Measurements from ENCODE around the gene DMRT1.

The DMRT1 gene

DNA sequence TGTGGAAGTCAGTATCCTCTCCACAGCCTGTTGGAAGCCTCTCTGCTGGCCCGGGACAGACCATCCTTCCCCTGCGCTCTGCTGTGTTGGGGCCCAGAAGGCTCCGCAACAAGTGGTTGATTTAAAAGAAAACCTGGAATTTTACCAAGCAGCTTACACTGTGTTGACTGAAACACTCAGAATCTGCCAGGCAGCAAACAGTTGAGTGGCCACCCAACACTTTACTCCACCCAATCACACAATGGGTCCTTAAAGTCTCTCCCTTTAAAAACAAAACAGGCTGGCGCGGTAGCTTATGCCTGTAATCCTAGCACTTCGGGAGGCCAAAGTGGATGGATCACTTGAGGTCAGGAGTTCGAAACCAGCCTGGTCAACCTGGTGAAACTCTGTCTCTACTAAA, 107.0 kb downstream of the DMRT1 start:
- no peaks in the 10 kb centered on the region for H3K9me3 ChIP-seq (ENCODE audit: control insufficient read depth, insufficient read depth, low read depth, low read length)
- TF ChIP-seq BCL11A (tag by site-specific recombination; IDR thresholded peaks at IDR 0.05; ENCODE audit: low read depth) (no peak), TSHZ1 (tag by site-specific recombination; IDR thresholded peaks at IDR 0.05; ENCODE audit: borderline replicate concordance) (no peak), REPIN1 (tag by site-specific recombination; IDR thresholded peaks at IDR 0.05; ENCODE audit: low read depth) (no peak), ZNF2 (tag by site-specific recombination; IDR thresholded peaks at IDR 0.05) (no peak), MYNN (tag by site-specific recombination; IDR thresholded peaks at IDR 0.05; ENCODE audit: borderline replicate concordance) (no peak), SETDB1 (IDR thresholded peaks at IDR 0.05; ENCODE audit: insufficient read length, low read length) (no peak)
- CTCF ChIA-PET = interaction anchor here (0.5 to 4.9 kb wide), 6 partner anchors 8 to 56 kb away, joined by 3 to 29 read pairs (median 4); no protein-coding TSS in a partner anchor

GRCh38 chr9:950139-950538, 108.6 kb downstream of the DMRT1 start:
- Histone ChIP-seq H3K9me3 (ENCODE audit: control insufficient read depth, insufficient read depth, low read depth, low read length) (no peaks in the 10 kb centered on the region), H3K36me3 (ENCODE audit: control insufficient read depth in 2 of 2, insufficient read depth in 1 of 2, low read length in 2 of 2) (no peaks in the 10 kb centered on the region), H3K4me1 (ENCODE audit: control insufficient read depth, insufficient read depth, low read length) (no peaks in the 10 kb centered on the region), H3K4me3 (ENCODE audit: low read depth, low read length) (no peak overlapping the region), H3K27ac (ENCODE audit: extremely low read depth, low read depth, low read length) (no peak overlapping the region)
- no peak for TF ChIP-seq ZNF843 (tag by site-specific recombination; IDR thresholded peaks at IDR 0.05)
- no peak for TF ChIP-seq ZNF138 (tag by site-specific recombination; IDR thresholded peaks at IDR 0.05; ENCODE audit: borderline replicate concordance)
- no peak for TF ChIP-seq ZNF324 (tag by site-specific recombination; IDR thresholded peaks at IDR 0.05)
- no peak for TF ChIP-seq ZNF529 (tag by site-specific recombination; IDR thresholded peaks at IDR 0.05; ENCODE audit: insufficient replicate concordance)
- CTCF ChIA-PET = interaction anchor here (0.9 to 4.9 kb wide), 6 partner anchors 13 to 56 kb away, joined by 3 to 29 read pairs (median 6); no protein-coding TSS in a partner anchor
- POLR2A ChIA-PET = no interaction called here

More for the DNA sequence above, 107.0 kb downstream of the DMRT1 start:
- POLR2A ChIA-PET = no interaction called here
- H3K4me3 ChIP-seq (ENCODE audit: low read depth, low read length) = no peak overlapping the region
- no peaks in the 10 kb centered on the region for H3K4me1 ChIP-seq (ENCODE audit: control insufficient read depth, insufficient read depth, low read length)
- H3K36me3 ChIP-seq (ENCODE audit: control insufficient read depth in 2 of 2, insufficient read depth in 1 of 2, low read length in 2 of 2) = no peaks in the 10 kb centered on the region
- H3K27ac ChIP-seq (ENCODE audit: extremely low read depth, low read depth, low read length) = no peak overlapping the region

GRCh38 chr9:952546-952945, 111.0 kb downstream of the DMRT1 start:
- Histone ChIP-seq H3K27ac (ENCODE audit: extremely low read depth, low read depth, low read length) (no peak overlapping the region), H3K4me1 (ENCODE audit: control insufficient read depth, insufficient read depth, low read length) (no peaks in the 10 kb centered on the region), H3K9me3 (ENCODE audit: control insufficient read depth, insufficient read depth, low read depth, low read length) (no peaks in the 10 kb centered on the region), H3K4me3 (ENCODE audit: low read depth, low read length) (no peak overlapping the region), H3K36me3 (ENCODE audit: control insufficient read depth in 2 of 2, insufficient read depth in 1 of 2, low read length in 2 of 2) (no peaks in the 10 kb centered on the region)
- ChIA-PET POLR2A (interaction anchor here (0.7 kb wide), 1 partner anchor 61 kb away, joined by 3 read pairs; no protein-coding TSS in a partner anchor), CTCF (interaction anchor here (0.7 to 2.4 kb wide), 3 partner anchors 14 to 17 kb away, joined by 3 to 7 read pairs (median 3); no protein-coding TSS in a partner anchor)
- TF ChIP-seq, protein P1, sequence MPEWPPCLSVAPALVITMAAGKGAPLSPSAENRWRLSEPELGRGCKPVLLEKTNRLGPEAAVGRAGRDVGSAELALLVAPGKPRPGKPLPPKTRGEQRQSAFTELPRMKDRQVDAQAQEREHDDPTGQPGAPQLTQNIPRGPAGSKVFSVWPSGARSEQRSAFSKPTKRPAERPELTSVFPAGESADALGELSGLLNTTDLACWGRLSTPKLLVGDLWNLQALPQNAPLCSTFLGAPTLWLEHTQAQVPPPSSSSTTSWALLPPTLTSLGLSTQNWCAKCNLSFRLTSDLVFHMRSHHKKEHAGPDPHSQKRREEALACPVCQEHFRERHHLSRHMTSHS (tag by site-specific recombination; IDR thresholded peaks at IDR 0.05) = no peak
- TF ChIP-seq ZNF473 (tag by site-specific recombination; IDR thresholded peaks at IDR 0.05) = no peak
- TF ChIP-seq ZNF175 (tag by site-specific recombination; IDR thresholded peaks at IDR 0.05) = no peak
- TF ChIP-seq EGR2 (tag by site-specific recombination; IDR thresholded peaks at IDR 0.05; ENCODE audit: low read depth) = no peak
- TF ChIP-seq ZNF292 (tag by site-specific recombination; IDR thresholded peaks at IDR 0.05; ENCODE audit: borderline replicate concordance, low read depth) = no peak
- no peak for TF ChIP-seq ZNF112 (tag by site-specific recombination; IDR thresholded peaks at IDR 0.05)
- no peak for TF ChIP-seq ZNF596 (tag by site-specific recombination; IDR thresholded peaks at IDR 0.05)
- no peak for TF ChIP-seq ZNF248 (tag by site-specific recombination; IDR thresholded peaks at IDR 0.05)
- TF ChIP-seq ZNF132 (tag by site-specific recombination; IDR thresholded peaks at IDR 0.05; ENCODE audit: borderline replicate concordance) = no peak
- no peak for TF ChIP-seq PRDM4 (tag by site-specific recombination; IDR thresholded peaks at IDR 0.05)
- TF ChIP-seq ZNF311 (tag by site-specific recombination; IDR thresholded peaks at IDR 0.05; ENCODE audit: borderline replicate concordance) = no peak
- no peak for TF ChIP-seq ZNF350 (tag by site-specific recombination; IDR thresholded peaks at IDR 0.05)
- no peak for TF ChIP-seq SCRT1 (tag by site-specific recombination; IDR thresholded peaks at IDR 0.05; ENCODE audit: borderline replicate concordance)
- TF ChIP-seq PRDM1 (tag by site-specific recombination; IDR thresholded peaks at IDR 0.05) = no peak
- TF ChIP-seq ZNF37A (tag by site-specific recombination; IDR thresholded peaks at IDR 0.05) = no peak

Data from HEK293 (cell line).